Osteocyte (in vitro differentiated cells): Measurements from ENCODE around the gene CDK5RAP2. TPM values are rescaled to one million over a fixed set of nuclear protein-coding genes. Genes with fewer than 3 reads are reported as not detected.

Experiments
- DNase-seq: peaks from one replicate; pipeline ENCODE4 v3.0.0; 2021; ENCODE audit warnings: mixed read lengths; ENCODE audit not compliant: unreplicated experiment; ENCODE audit errors: extremely low spot score
- H3K27ac Mint-ChIP-seq: one replicate; pipeline ENCODE4 v1.8.0; 2021; ENCODE audit warnings: mild to moderate bottlenecking, mixed read lengths; ENCODE audit not compliant: unreplicated experiment
- H3K27me3 Mint-ChIP-seq: one replicate; pipeline ENCODE4 v1.8.0; 2021; ENCODE audit warnings: mixed read lengths; ENCODE audit not compliant: unreplicated experiment
- H3K36me3 Mint-ChIP-seq: one replicate; pipeline ENCODE4 v1.8.0; 2021; ENCODE audit warnings: mixed read lengths; ENCODE audit not compliant: unreplicated experiment
- H3K4me1 Mint-ChIP-seq: one replicate; pipeline ENCODE4 v1.8.0; 2021; ENCODE audit warnings: mixed read lengths; ENCODE audit not compliant: unreplicated experiment
- H3K4me3 Mint-ChIP-seq: one replicate; pipeline ENCODE4 v1.8.0; 2021; ENCODE audit warnings: mild to moderate bottlenecking, moderate library complexity, mixed read lengths; ENCODE audit not compliant: unreplicated experiment
- H3K9me3 Mint-ChIP-seq: one replicate; pipeline ENCODE4 v1.8.0; 2021; ENCODE audit warnings: mixed read lengths; ENCODE audit not compliant: unreplicated experiment
- CTCF ChIP-seq: fragments of 200-600 bp; sonication (generic); IDR thresholded peaks from 2 replicates; pipeline ENCODE4 v1.5.0; 2021; ENCODE audit warnings: antibody characterized with exemption, mild to moderate bottlenecking, moderate library complexity
- total RNA-seq: library from RNA; stranded (reverse); gene quantifications from 2 replicates; pipeline ENCODE4 v1.2.1, GENCODE V29; 2021

The CDK5RAP2 gene
- total RNA-seq, 1 donor from 2014 or later, result 48.7 TPM

GRCh38 chr9:120366644-120367019 is 213.3 kb downstream of the CDK5RAP2 start:
- Mint-ChIP-seq H3K4me3 (no peak overlapping the region), H3K27ac (peak overlapping the region; percentile 1), H3K9me3 (no peaks in the 10 kb centered on the region), H3K27me3 (no peaks in the 10 kb centered on the region), H3K36me3 (no peaks in the 10 kb centered on the region), H3K4me1 (peaks cover 19% of the 10 kb centered on the region)
- DNase-seq, result no peak
- peak; percentile 43 for TF ChIP-seq CTCF

GRCh38 chr9:120365386-120365785 is 214.6 kb downstream of the CDK5RAP2 start:
- no peak for TF ChIP-seq CTCF
- no peaks in the 10 kb centered on the region for H3K9me3 Mint-ChIP-seq
- H3K4me1 Mint-ChIP-seq, result peaks cover 19% of the 10 kb centered on the region
- no peak overlapping the region for H3K27ac Mint-ChIP-seq
- no peaks in the 10 kb centered on the region for H3K36me3 Mint-ChIP-seq
- H3K4me3 Mint-ChIP-seq, result no peak overlapping the region
- DNase-seq, result no peak
- H3K27me3 Mint-ChIP-seq, result no peaks in the 10 kb centered on the region

- no peaks in the 10 kb centered on the region for H3K9me3 Mint-ChIP-seq
- no peak for TF ChIP-seq CTCF
- no peak for DNase-seq
- H3K4me1 Mint-ChIP-seq, result peaks cover 18% of the 10 kb centered on the region
- H3K36me3 Mint-ChIP-seq, result no peaks in the 10 kb centered on the region
- H3K27ac Mint-ChIP-seq, result no peak overlapping the region
- no peaks in the 10 kb centered on the region for H3K27me3 Mint-ChIP-seq
- H3K4me3 Mint-ChIP-seq, result no peak overlapping the region
Observed at GRCh38 chr9:120363697-120364096, 216.3 kb downstream of the CDK5RAP2 start.

- no peak for DNase-seq
- Mint-ChIP-seq H3K36me3 (no peaks in the 10 kb centered on the region), H3K27me3 (no peaks in the 10 kb centered on the region), H3K9me3 (no peaks in the 10 kb centered on the region), H3K4me3 (no peak overlapping the region), H3K4me1 (peaks cover 18% of the 10 kb centered on the region), H3K27ac (no peak overlapping the region)
- TF ChIP-seq CTCF, result no peak
Observed at GRCh38 chr9:120362446-120362845, 217.5 kb downstream of the CDK5RAP2 start.

- Mint-ChIP-seq H3K36me3 (no peaks in the 10 kb centered on the region), H3K27me3 (no peaks in the 10 kb centered on the region)
- DNase-seq, result no peak
Observed at GRCh38 chr9:120361551-120361950, 218.4 kb downstream of the CDK5RAP2 start.

More at GRCh38 chr9:120361551-120361950, 218.4 kb downstream of the CDK5RAP2 start:
- Mint-ChIP-seq H3K4me3 (no peak overlapping the region), H3K27ac (no peak overlapping the region), H3K4me1 (peaks cover 13% of the 10 kb centered on the region), H3K9me3 (no peaks in the 10 kb centered on the region)
- TF ChIP-seq CTCF, result no peak
